Panc1 (cell line): ENCODE results near the gene GBF1. TPM values are rescaled to one million over a fixed set of nuclear protein-coding genes. Genes with fewer than 3 reads are reported as not detected.

Source experiments
- ATAC-seq: fragments of 200-7000 bp; cut with Tn5 transposase; 2 replicates; pipeline ENCODE4 v1.9.1; 2020; ENCODE audit warnings: mild to moderate bottlenecking, moderate library complexity
- BruUV-seq: library from RNA; stranded (reverse); fragments of 400-500 nt; replicated peaks from 2 replicates; lab custom pipeline; 2021; lab: Mats Ljungman, UMichigan
- CTCF ChIA-PET: fragments of 300-600 bp; sonication (Branson Sonifier 250); formaldehyde crosslinking; loops from one replicate; lab custom pipeline; 2022; ENCODE audit warnings: antibody characterized with exemption; lab: Charles Lee
- POLR2A ChIA-PET: fragments of 300-600 bp; sonication (Branson Sonifier 250); formaldehyde crosslinking; loops from one replicate; lab custom pipeline; 2022; ENCODE audit warnings: antibody characterized with exemption; lab: Charles Lee
- DNase-seq: peaks from one replicate; pipeline ENCODE4 v3.0.0-alpha.2; 2010; ENCODE audit warnings: low read depth, low spot score
- H3K27ac ChIP-seq: 2 replicates; pipeline ENCODE4 v1.5.1; 2011; ENCODE audit warnings: mild to moderate bottlenecking, low read length, inconsistent platforms
- H3K27me3 ChIP-seq: fragments of 200-500 bp; sonication (Bioruptor generic); 2 replicates; pipeline ENCODE4 v1.6.0; 2014; ENCODE audit warnings: low read length, inconsistent platforms; ENCODE audit not compliant: control insufficient read depth, insufficient read depth
- H3K36me3 ChIP-seq: fragments of 200-500 bp; sonication (Bioruptor generic); 2 replicates; pipeline ENCODE4 v1.5.1; 2014; ENCODE audit warnings: inconsistent platforms, mild to moderate bottlenecking, low read length, moderate library complexity; ENCODE audit not compliant: control insufficient read depth, insufficient read depth
- H3K4me1 ChIP-seq: 2 replicates; pipeline ENCODE4 v1.5.1; 2011; ENCODE audit warnings: inconsistent platforms, mild to moderate bottlenecking, low read length, moderate library complexity; ENCODE audit not compliant: control insufficient read depth, insufficient read depth
- H3K4me3 ChIP-seq, 2 experiments: 2 replicates each; pipeline ENCODE4 v1.5.1; 2011 to 2012; ENCODE audit warnings: low read depth in 2 of 2, low read length in 2 of 2, mild to moderate bottlenecking in 2 of 2, inconsistent platforms in 1 of 2, moderate library complexity in 1 of 2
- H3K9me3 ChIP-seq: fragments of 200-500 bp; sonication (Bioruptor generic); 2 replicates; pipeline ENCODE4 v1.5.1; 2014; ENCODE audit warnings: low read depth, mild to moderate bottlenecking, inconsistent platforms, low read length, moderate library complexity; ENCODE audit not compliant: control insufficient read depth, insufficient read depth
- CTCF ChIP-seq: fragments of 450-650 bp; IDR thresholded peaks from 2 replicates; pipeline ENCODE4 v1.5.1; 2017; ENCODE audit warnings: mild to moderate bottlenecking
- POLR2AphosphoS5 ChIP-seq: IDR thresholded peaks from 2 replicates; pipeline ENCODE4 v1.6.1; 2012; ENCODE audit warnings: mild to moderate bottlenecking, low read depth, low read length, moderate library complexity
- REST ChIP-seq, 2 experiments: IDR thresholded peaks; 2 replicates each; pipeline ENCODE4 v1.6.1; 2011 to 2012; ENCODE audit warnings: low read depth in 2 of 2, control low read depth in 1 of 2, low read length in 1 of 2, mild to moderate bottlenecking in 1 of 2, moderate library complexity in 1 of 2; ENCODE audit not compliant: insufficient read depth in 1 of 2
- SIN3A ChIP-seq: IDR thresholded peaks from 2 replicates; pipeline ENCODE4 v1.6.1; 2012; ENCODE audit warnings: low read depth, mild to moderate bottlenecking, low read length, moderate library complexity, borderline replicate concordance; ENCODE audit not compliant: insufficient read depth
- TCF7L2 ChIP-seq: IDR thresholded peaks from 2 replicates; pipeline ENCODE4 v1.6.1; 2011; ENCODE audit warnings: mild to moderate bottlenecking, low read depth, low read length, inconsistent platforms
- in situ Hi-C: cut with HindIII; loops from 2 replicates; pipeline ENCODE4 v1.10.0; 2016; ENCODE audit warnings: low sequenced_read_pairs, low pct_unique_long_range_greater_than_20kb
- intact Hi-C: fragments of 100-400 bp; cut with micrococcal nuclease; formaldehyde crosslinking; loops from one replicate; pipeline ENCODE4 v1.10.0; 2022; ENCODE audit not compliant: unreplicated experiment
- total RNA-seq: library from RNA; stranded (reverse); gene quantifications from one replicate; pipeline ENCODE4 v1.2.1, GENCODE V29; 2021; ENCODE audit not compliant: unreplicated experiment

GBF1 gene
- total RNA-seq, 1 experiment from 2014 or later: 65.0 TPM

GRCh38 chr10:102384053-102384452 lies 138.7 kb downstream of the GBF1 start:
- no peaks in the 10 kb centered on the region for H3K4me1 ChIP-seq
- POLR2A ChIA-PET: no interaction called here
- no peak for TF ChIP-seq POLR2AphosphoS5
- no peak; the same call in 1 of the 2 replicates for TF ChIP-seq CTCF
- no peaks in the 10 kb centered on the region for H3K9me3 ChIP-seq
- BruUV-seq: no TSS peak
- H3K27ac ChIP-seq: no peak overlapping the region
- peaks cover 7% of the 10 kb centered on the region; the same call in 1 of the 2 replicates for H3K36me3 ChIP-seq
- DNase-seq (no peak), ATAC-seq (no peak)
- CTCF ChIA-PET: interaction anchor here (0.6 to 1.7 kb wide), 5 partner anchors 12 to 214 kb away, joined by 4 to 9 read pairs (median 5); partner anchors contain the start of gene NFKB2
- in situ Hi-C loops: no loop called here
- intact Hi-C loops: no loop called here
- no peak overlapping the region for H3K4me3 ChIP-seq
- no peaks in the 10 kb centered on the region for H3K27me3 ChIP-seq

GRCh38 chr10:102384606-102385429 lies 139.5 kb downstream of the GBF1 start:
- DNase-seq (no peak), ATAC-seq (peak; percentile 23; the same call in 1 of the 2 replicates)
- CTCF ChIA-PET: interaction anchor here (0.6 to 1.7 kb wide), 5 partner anchors 9 to 215 kb away, joined by 3 to 9 read pairs (median 4); no protein-coding TSS in a partner anchor
- intact Hi-C loops (no loop called here), in situ Hi-C loops (no loop called here)
- no peak for TF ChIP-seq CTCF
- TF ChIP-seq SIN3A: no peak
- TF ChIP-seq REST (IDR thresholded peaks at IDR 0.05; ENCODE audit: insufficient read depth in 1 of 2, low read depth in 2 of 2, low read length in 1 of 2): no peak
- no peak for TF ChIP-seq TCF7L2
- TF ChIP-seq POLR2AphosphoS5: no peak
- Histone ChIP-seq H3K27me3 (no peaks in the 10 kb centered on the region), H3K27ac (no peak overlapping the region), H3K9me3 (no peaks in the 10 kb centered on the region), H3K4me1 (no peaks in the 10 kb centered on the region), H3K4me3 (no peak overlapping the region), H3K36me3 (peaks cover 7% of the 10 kb centered on the region; the same call in 1 of the 2 replicates)
- BruUV-seq: no TSS peak
- POLR2A ChIA-PET: interaction anchor here (0.6 kb wide), 1 partner anchor 331 kb away, joined by 3 read pairs; no protein-coding TSS in a partner anchor
